ENCODE data around the gene METTL4. TPM values are rescaled to one million over a fixed set of nuclear protein-coding genes. Genes with fewer than 3 reads are reported as not detected.

Gene METTL4
- polyA plus RNA-seq, 1 donor from 2014 or later, result 12.7 TPM

GRCh38 chr18:2587788-2588187 lies 16.5 kb upstream of the METTL4 start:
- Histone ChIP-seq H4K20me1 (ENCODE audit: insufficient read depth) (no peaks in the 10 kb centered on the region), H3F3A (ENCODE audit: insufficient read depth, low read length, poor library complexity, severe bottlenecking) (no peaks in the 10 kb centered on the region), H3K4me2 (ENCODE audit: low read length) (no peak overlapping the region), H3K4me3 (ENCODE audit: low read length) (no peak overlapping the region), H3K9me3 (ENCODE audit: low read length) (no peaks in the 10 kb centered on the region), H3K9ac (ENCODE audit: low read length) (no peak overlapping the region), H3K9me2 (ENCODE audit: insufficient read depth, low read length) (no peaks in the 10 kb centered on the region), H3K36me3 (ENCODE audit: insufficient read depth, low read length) (no peaks in the 10 kb centered on the region), H2AFZ (ENCODE audit: low read depth, low read length) (no peak overlapping the region), H3K27ac (ENCODE audit: low read length) (no peak overlapping the region), H3K79me2 (replicated peaks; ENCODE audit: insufficient read depth, low read length) (no peaks in the 10 kb centered on the region), H3K27me3 (ENCODE audit: insufficient read depth, low read depth, low read length) (no peaks in the 10 kb centered on the region)
- TF ChIP-seq SMC3 (conservative IDR thresholded peaks at IDR 0.05; ENCODE audit: poor library complexity) (no peak), RAD21 (conservative IDR thresholded peaks at IDR 0.05) (no peak), EZH2 (IDR thresholded peaks at IDR 0.05; ENCODE audit: borderline replicate concordance, insufficient read depth, low read length, poor library complexity, severe bottlenecking) (no peak), TAF1 (IDR thresholded peaks at IDR 0.05; ENCODE audit: low read depth) (no peak)

DNA sequence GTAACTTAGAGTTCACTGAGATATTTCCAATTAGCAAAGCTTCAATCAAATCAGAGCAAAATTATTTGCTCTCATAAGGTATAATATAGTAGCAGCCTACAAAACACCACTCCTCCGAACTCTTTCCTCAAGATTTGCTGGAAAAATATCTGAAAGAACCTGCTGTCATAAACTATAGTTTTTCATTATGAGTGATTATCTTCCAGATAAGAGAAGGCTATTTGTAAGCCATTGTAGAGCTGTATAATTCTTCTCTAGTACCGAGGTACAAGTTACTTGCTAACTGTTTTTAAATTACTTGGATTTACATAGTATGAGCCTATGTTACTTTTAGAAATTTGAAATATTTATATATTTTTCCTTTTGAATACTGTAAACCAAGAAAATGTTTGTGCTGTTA lies 2.1 kb upstream of the METTL4 start:
- Histone ChIP-seq H2AFZ (ENCODE audit: low read depth, low read length) (no peak overlapping the region), H3K4me2 (ENCODE audit: low read length) (no peak overlapping the region), H3K9me2 (ENCODE audit: insufficient read depth, low read length) (no peaks in the 10 kb centered on the region), H3K4me3 (ENCODE audit: low read length) (no peak overlapping the region), H3K9ac (ENCODE audit: low read length) (no peak overlapping the region), H3K79me2 (replicated peaks; ENCODE audit: insufficient read depth, low read length) (peaks cover 38% of the 10 kb centered on the region), H3K27ac (ENCODE audit: low read length) (no peak overlapping the region), H4K20me1 (ENCODE audit: insufficient read depth) (no peaks in the 10 kb centered on the region), H3K36me3 (ENCODE audit: insufficient read depth, low read length) (no peaks in the 10 kb centered on the region), H3F3A (ENCODE audit: insufficient read depth, low read length, poor library complexity, severe bottlenecking) (no peaks in the 10 kb centered on the region), H3K27me3 (ENCODE audit: insufficient read depth, low read depth, low read length) (no peaks in the 10 kb centered on the region), H3K9me3 (ENCODE audit: low read length) (no peaks in the 10 kb centered on the region)
- TF ChIP-seq EP300 (conservative IDR thresholded peaks at IDR 0.05; ENCODE audit: poor library complexity, severe bottlenecking) (no peak), SMC3 (conservative IDR thresholded peaks at IDR 0.05; ENCODE audit: poor library complexity) (no peak), POLR2AphosphoS5 (IDR thresholded peaks at IDR 0.05) (no peak), TAF1 (IDR thresholded peaks at IDR 0.05; ENCODE audit: low read depth) (no peak), RAD21 (conservative IDR thresholded peaks at IDR 0.05) (no peak)
- TF ChIP-seq, protein P1, sequence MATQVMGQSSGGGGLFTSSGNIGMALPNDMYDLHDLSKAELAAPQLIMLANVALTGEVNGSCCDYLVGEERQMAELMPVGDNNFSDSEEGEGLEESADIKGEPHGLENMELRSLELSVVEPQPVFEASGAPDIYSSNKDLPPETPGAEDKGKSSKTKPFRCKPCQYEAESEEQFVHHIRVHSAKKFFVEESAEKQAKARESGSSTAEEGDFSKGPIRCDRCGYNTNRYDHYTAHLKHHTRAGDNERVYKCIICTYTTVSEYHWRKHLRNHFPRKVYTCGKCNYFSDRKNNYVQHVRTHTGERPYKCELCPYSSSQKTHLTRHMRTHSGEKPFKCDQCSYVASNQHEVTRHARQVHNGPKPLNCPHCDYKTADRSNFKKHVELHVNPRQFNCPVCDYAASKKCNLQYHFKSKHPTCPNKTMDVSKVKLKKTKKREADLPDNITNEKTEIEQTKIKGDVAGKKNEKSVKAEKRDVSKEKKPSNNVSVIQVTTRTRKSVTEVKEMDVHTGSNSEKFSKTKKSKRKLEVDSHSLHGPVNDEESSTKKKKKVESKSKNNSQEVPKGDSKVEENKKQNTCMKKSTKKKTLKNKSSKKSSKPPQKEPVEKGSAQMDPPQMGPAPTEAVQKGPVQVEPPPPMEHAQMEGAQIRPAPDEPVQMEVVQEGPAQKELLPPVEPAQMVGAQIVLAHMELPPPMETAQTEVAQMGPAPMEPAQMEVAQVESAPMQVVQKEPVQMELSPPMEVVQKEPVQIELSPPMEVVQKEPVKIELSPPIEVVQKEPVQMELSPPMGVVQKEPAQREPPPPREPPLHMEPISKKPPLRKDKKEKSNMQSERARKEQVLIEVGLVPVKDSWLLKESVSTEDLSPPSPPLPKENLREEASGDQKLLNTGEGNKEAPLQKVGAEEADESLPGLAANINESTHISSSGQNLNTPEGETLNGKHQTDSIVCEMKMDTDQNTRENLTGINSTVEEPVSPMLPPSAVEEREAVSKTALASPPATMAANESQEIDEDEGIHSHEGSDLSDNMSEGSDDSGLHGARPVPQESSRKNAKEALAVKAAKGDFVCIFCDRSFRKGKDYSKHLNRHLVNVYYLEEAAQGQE (IDR thresholded peaks at IDR 0.05; ENCODE audit: borderline replicate concordance), result no peak

GRCh38 chr18:2572892-2573291 lies 1.6 kb upstream of the METTL4 start:
- no peaks in the 10 kb centered on the region for H3K27me3 ChIP-seq (ENCODE audit: insufficient read depth, low read depth, low read length)
- H3K9me3 ChIP-seq (ENCODE audit: low read length), result no peaks in the 10 kb centered on the region
- H3K4me2 ChIP-seq (ENCODE audit: low read length), result no peak overlapping the region
- no peak overlapping the region for H3K4me3 ChIP-seq (ENCODE audit: low read length)
- no peaks in the 10 kb centered on the region for H3K36me3 ChIP-seq (ENCODE audit: insufficient read depth, low read length)
- H3K79me2 ChIP-seq (replicated peaks; ENCODE audit: insufficient read depth, low read length), result peaks cover 38% of the 10 kb centered on the region
- H4K20me1 ChIP-seq (ENCODE audit: insufficient read depth), result no peaks in the 10 kb centered on the region
- H3K9me2 ChIP-seq (ENCODE audit: insufficient read depth, low read length), result no peaks in the 10 kb centered on the region
- no peak overlapping the region for H3K27ac ChIP-seq (ENCODE audit: low read length)
- H2AFZ ChIP-seq (ENCODE audit: low read depth, low read length), result no peak overlapping the region
- no peaks in the 10 kb centered on the region for H3F3A ChIP-seq (ENCODE audit: insufficient read depth, low read length, poor library complexity, severe bottlenecking)
- no peak overlapping the region for H3K9ac ChIP-seq (ENCODE audit: low read length)
- no peak for TF ChIP-seq TAF1 (IDR thresholded peaks at IDR 0.05; ENCODE audit: low read depth)
- no peak for TF ChIP-seq CTCF (IDR thresholded peaks at IDR 0.05; ENCODE audit: poor library complexity, severe bottlenecking)
- no peak for TF ChIP-seq EZH2 (IDR thresholded peaks at IDR 0.05; ENCODE audit: borderline replicate concordance, insufficient read depth, low read length, poor library complexity, severe bottlenecking)
- TF ChIP-seq EP300 (conservative IDR thresholded peaks at IDR 0.05; ENCODE audit: poor library complexity, severe bottlenecking), result no peak
- no peak for TF ChIP-seq SMC3 (conservative IDR thresholded peaks at IDR 0.05; ENCODE audit: poor library complexity)
- TF ChIP-seq POLR2AphosphoS5 (IDR thresholded peaks at IDR 0.05), result no peak

Measured in neural cell (in vitro differentiated cells).